Testis (tissue), 3 donors: Measurements from ENCODE around the gene CEMP1. TPM values are rescaled to one million over a fixed set of nuclear protein-coding genes. Genes with fewer than 3 reads are reported as not detected.

Experiments used
- DNase-seq: peaks from one replicate; pipeline ENCODE4 v3.0.0-alpha.2; 2019
- H3K27ac ChIP-seq, 2 donors: fragments of 200-600 bp; sonication (generic); one replicate each; pipeline ENCODE4 v1.5.1; 2019
- H3K27me3 ChIP-seq: fragments of 200-600 bp; sonication (generic); one replicate; pipeline ENCODE4 v1.5.1; 2019
- H3K36me3 ChIP-seq: fragments of 200-600 bp; sonication (generic); one replicate; pipeline ENCODE4 v1.5.1; 2017; ENCODE audit warnings: low read depth; ENCODE audit errors: missing control alignments
- H3K4me1 ChIP-seq: fragments of 200-600 bp; sonication (generic); one replicate; pipeline ENCODE4 v1.5.1; 2019
- H3K4me3 ChIP-seq, 2 donors: fragments of 200-600 bp; sonication (generic); one replicate each; pipeline ENCODE4 v1.5.1; 2017 to 2019
- H3K9me3 ChIP-seq: fragments of 200-600 bp; sonication (generic); one replicate; pipeline ENCODE4 v1.5.1; 2017
- POLR2A ChIP-seq: fragments of 450-650 bp; IDR thresholded peaks from one replicate; pipeline ENCODE4 v1.6.1; 2017; ENCODE audit warnings: antibody characterized with exemption, mild to moderate bottlenecking, moderate library complexity
- WGBS, 2 donors: methylation state at CpG; one replicate each; pipeline ENCODE4 v1.1.5; 2018; 5-methylcytosine and 5-hydroxymethylcytosine counted together
- intact Hi-C: fragments of 100-400 bp; cut with DNase I; formaldehyde crosslinking; loops from one replicate; pipeline ENCODE4 v1.15.1; 2023; ENCODE audit warnings: low total_unique reads
- polyA plus RNA-seq: library from polyadenylated mRNA; stranded (reverse); fragments of 350-450 nt; fragmentation: Illumina TruSeq; extraction: RNeasy Lipid Tissue Mini Kit (QIAGEN cat#74804); gene quantifications from one replicate; pipeline ENCODE4 v1.2.3, GENCODE V29; 2014; ENCODE audit warnings: low read depth, low replicate concordance; ENCODE audit not compliant: insufficient read depth
- total RNA-seq, 2 donors: library from RNA; depleted of rRNA; stranded (reverse); fragments of >200 nt; gene quantifications; one replicate each; pipeline ENCODE4 v1.2.3, GENCODE V29; 2016
- TF ChIP-seq, protein P1 (sequence below), 3 experiments: fragments of 450-650 bp in 2 of 3; fragments of 200-600 bp in 1 of 3; sonication (generic) in 1 of 3; IDR thresholded peaks; one replicate each; pipeline ENCODE4 v1.5.1; 2016 to 2019; ENCODE audit warnings: antibody characterized with exemption in 3 of 3, mild to moderate bottlenecking in 2 of 3, moderate library complexity in 1 of 3

CEMP1 gene
- total and polyA plus RNA-seq, 3 donors from 2014 or later, result 1.6 to 5.5 (median 5.4) TPM

DNA sequence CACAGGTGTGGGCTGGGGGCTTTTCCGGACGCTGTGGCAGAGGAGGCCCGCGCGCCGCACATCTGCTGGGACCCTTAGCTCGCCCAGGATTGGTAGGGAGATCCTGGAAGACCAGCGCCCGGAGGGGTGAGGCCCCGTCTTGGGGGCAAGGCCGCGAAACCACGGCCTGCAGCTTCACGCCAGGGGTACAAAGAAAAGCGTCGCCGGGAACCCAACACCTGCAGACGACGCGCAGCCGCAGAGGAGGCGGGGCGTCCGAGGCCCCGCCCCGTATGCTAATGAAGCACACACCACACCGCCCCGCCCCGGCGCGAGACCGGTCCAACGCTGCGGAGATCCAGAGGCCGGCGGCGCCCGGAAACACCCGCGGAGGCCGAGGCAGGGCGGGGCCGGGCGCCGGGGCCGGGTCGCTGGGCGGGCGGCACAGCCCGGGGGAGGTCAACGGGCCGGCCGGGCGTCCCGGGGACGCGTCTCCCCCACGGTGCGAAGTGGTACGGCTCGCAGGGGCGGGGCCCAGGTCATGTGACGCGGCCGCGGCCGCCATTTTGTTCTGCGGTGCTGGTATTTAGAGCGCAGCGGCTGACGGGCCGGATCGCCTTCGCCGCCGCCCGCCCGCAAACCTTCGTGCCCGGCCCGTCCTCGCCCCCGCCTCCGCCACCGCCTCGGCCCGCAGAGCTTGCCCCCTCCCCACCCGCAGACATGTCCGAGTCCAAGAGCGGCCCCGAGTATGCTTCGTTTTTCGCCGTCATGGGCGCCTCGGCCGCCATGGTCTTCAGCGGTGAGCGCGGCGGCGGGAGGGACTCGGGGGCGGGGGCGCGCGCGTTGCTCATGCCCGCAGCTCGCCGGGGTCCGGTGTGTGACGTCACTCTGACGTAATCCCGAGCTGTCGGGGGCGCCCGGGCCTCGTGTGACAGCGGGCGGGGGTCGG, 17.5 kb downstream of the CEMP1 start, which contains the start of gene ATP6V0C:
ATP6V0C (plus strand) TSS at position 548 of the 928 bp plus-strand sequence; CDS start at position 700, 152 bp downstream.
- peak; percentile 96 for DNase-seq
- WGBS, 2 donors, result 0 to 2% methylated on average over 7 to 84 of the region's 122 CpGs
- Histone ChIP-seq H3K9me3 (no peaks in the 10 kb centered on the region), H3K4me3 (peak within 1 kb of the TSS; percentile 98 to 99), H3K36me3 (no peaks in the 10 kb centered on the region), H3K4me1 (peaks cover 50% of the 10 kb centered on the region), H3K27me3 (no peaks in the 10 kb centered on the region), H3K27ac (peak within 1 kb of the TSS; percentile 98 to 99)
- TF ChIP-seq POLR2A, result peak; percentile 65
- TF ChIP-seq, protein P1, sequence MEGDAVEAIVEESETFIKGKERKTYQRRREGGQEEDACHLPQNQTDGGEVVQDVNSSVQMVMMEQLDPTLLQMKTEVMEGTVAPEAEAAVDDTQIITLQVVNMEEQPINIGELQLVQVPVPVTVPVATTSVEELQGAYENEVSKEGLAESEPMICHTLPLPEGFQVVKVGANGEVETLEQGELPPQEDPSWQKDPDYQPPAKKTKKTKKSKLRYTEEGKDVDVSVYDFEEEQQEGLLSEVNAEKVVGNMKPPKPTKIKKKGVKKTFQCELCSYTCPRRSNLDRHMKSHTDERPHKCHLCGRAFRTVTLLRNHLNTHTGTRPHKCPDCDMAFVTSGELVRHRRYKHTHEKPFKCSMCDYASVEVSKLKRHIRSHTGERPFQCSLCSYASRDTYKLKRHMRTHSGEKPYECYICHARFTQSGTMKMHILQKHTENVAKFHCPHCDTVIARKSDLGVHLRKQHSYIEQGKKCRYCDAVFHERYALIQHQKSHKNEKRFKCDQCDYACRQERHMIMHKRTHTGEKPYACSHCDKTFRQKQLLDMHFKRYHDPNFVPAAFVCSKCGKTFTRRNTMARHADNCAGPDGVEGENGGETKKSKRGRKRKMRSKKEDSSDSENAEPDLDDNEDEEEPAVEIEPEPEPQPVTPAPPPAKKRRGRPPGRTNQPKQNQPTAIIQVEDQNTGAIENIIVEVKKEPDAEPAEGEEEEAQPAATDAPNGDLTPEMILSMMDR (IDR thresholded peaks at IDR 0.05), result peak in 1 of 3 experiments; percentile 8
- intact Hi-C loops, result no loop called here

DNA sequence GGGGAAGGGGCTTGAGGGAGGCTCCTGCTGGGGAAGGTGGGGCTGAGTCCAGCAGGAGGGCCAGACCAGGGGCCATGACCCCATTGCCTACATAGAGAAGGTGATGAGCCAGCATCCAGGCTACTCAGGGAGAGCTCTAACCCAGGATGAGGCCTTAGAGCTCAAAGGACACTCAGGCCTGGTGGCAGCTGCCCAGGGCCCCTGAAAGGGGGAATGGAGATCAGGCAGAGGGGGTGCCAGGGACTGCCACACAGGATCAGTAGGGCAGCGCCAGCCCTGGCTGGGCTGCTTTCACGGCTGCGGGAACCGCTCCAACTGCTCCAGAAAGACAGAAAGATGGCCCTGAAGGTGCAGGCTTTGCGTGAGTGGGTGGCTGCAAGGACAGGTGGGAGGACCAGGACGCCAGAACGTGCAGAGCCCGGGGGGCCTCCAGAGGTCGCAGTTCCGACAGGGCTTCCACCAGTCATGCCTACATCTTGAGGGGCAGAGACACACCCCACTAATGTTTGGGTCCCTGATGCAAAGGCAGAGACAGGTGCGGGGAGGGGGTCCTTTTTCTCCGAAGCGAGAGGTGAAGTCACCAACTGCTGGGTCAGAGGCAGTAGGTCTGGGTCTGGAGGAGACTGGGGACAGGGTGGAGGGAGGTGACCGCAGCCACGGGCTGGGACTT, 18.3 kb downstream of the CEMP1 start:
- TF ChIP-seq, protein P1 (IDR thresholded peaks at IDR 0.05), result no peak
- TF ChIP-seq POLR2A, result no peak
- Histone ChIP-seq H3K9me3 (no peaks in the 10 kb centered on the region), H3K4me1 (peaks cover 42% of the 10 kb centered on the region), H3K36me3 (no peaks in the 10 kb centered on the region), H3K27ac (peak overlapping the region; percentile 98 to 99), H3K4me3 (peak overlapping the region; percentile 98 to 99), H3K27me3 (no peaks in the 10 kb centered on the region)
- no peak for DNase-seq
- intact Hi-C loops, result no loop called here
- 17 to 19% methylated on average over 10 to 15 of the region's 15 CpGs for WGBS, 2 donors

DNA sequence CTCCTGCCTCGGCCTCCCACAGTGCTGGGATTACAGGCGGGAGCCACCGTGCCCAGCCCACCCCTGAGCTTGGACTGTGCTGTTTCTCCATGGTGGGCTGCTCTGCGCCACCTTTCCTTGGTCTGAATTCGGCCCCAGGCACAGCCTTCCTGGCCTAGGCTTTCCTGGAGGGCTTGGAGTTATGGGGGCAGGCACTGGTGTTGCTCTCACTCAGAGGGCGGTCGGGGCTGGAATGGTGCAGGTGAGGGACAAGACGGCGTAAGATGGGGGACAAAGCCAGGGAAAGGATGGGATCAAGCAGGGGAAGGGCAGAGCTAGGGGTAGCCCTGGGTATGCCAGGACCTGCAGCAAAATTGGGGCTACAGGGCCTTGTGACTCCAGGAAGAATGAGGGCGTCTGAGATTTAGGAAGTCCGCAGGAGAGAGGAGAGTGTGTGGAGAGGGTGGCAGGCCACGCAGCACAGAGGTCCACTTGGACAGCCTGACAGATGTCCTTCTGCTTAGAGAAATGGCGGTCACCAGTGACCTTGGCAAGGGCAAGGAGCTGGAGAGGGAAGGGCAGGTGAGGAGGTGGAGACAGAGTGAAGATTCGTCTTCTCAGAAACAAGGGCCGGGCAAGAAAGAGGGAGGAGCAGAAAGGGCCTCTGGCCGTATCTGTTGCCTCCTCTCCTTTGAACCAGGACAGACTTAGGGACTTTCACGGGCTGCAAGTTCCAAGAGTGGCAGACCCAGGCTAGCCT, 19.0 kb downstream of the CEMP1 start:
- H3K4me1 ChIP-seq, result peaks cover 35% of the 10 kb centered on the region
- TF ChIP-seq POLR2A, result no peak
- TF ChIP-seq, protein P1 (IDR thresholded peaks at IDR 0.05), result no peak
- peak overlapping the region in 1 of 2 donors; percentile 98 for H3K4me3 ChIP-seq
- intact Hi-C loops, result no loop called here
- no peaks in the 10 kb centered on the region for H3K36me3 ChIP-seq
- H3K27ac ChIP-seq, result peak overlapping the region in 1 of 2 donors; percentile 99
- WGBS, 2 donors, result 81 to 86% methylated on average over 17 of the region's 17 CpGs
- DNase-seq, result no peak
- H3K27me3 ChIP-seq, result no peaks in the 10 kb centered on the region
- no peaks in the 10 kb centered on the region for H3K9me3 ChIP-seq

DNA sequence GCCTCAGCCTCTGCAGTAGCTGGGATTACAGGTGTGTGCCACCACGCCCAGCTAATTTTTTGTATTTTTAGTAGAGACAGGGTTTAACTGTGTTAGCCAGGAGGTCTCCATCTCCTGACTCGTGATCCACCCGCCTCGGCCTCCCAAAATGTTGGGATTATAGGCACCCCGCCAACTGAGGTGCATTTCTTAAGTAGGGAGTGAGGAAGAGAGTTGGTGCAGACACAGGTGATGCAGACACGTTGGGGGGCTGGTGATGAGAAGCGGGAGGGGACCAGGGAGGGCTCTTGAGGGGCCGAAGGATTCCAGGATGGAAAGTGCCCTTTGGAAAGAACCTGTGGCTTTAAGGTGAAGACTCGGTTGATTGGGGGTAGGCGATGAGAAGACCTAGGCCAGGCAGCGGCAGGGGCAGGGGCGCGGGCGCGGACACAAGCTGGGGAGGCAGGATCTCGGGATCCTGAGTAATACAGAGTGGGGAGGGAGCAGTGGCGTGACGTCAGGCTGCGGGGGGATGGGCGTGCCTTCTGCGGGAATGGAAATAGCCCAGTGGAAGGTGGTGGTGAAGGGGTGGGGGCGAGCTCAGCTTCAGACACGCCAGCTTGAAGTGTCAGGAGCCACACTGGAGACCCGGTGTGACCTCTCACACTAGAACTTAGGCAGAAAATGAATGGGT, 19.9 kb downstream of the CEMP1 start:
- intact Hi-C loops, result no loop called here
- 53 to 66% methylated on average over 24 of the region's 24 CpGs for WGBS, 2 donors
- H3K9me3 ChIP-seq, result no peaks in the 10 kb centered on the region
- TF ChIP-seq, protein P1 (IDR thresholded peaks at IDR 0.05), result no peak
- TF ChIP-seq POLR2A, result no peak
- H3K27ac ChIP-seq, result no peak overlapping the region
- peak; percentile 61 for DNase-seq
- peaks cover 26% of the 10 kb centered on the region for H3K4me1 ChIP-seq
- no peaks in the 10 kb centered on the region for H3K27me3 ChIP-seq
- H3K36me3 ChIP-seq, result no peaks in the 10 kb centered on the region
- no peak overlapping the region for H3K4me3 ChIP-seq
